Stimulated activated CD4-positive, alpha-beta T cell treated with anti-CD3 and anti-CD28 coated beads, Interleukin-12 subunit alpha, Interleukin-12 subunit beta, amount 100 ng/mL, for 24 hours (primary cell): ENCODE data around the gene CCNL2.

Source experiments
- DNase-seq, 2 experiments: peaks; one replicate each; pipeline ENCODE4 v3.0.0-alpha.2; 2020; ENCODE audit warnings: low read depth in 2 of 2

CCNL2 gene

DNA sequence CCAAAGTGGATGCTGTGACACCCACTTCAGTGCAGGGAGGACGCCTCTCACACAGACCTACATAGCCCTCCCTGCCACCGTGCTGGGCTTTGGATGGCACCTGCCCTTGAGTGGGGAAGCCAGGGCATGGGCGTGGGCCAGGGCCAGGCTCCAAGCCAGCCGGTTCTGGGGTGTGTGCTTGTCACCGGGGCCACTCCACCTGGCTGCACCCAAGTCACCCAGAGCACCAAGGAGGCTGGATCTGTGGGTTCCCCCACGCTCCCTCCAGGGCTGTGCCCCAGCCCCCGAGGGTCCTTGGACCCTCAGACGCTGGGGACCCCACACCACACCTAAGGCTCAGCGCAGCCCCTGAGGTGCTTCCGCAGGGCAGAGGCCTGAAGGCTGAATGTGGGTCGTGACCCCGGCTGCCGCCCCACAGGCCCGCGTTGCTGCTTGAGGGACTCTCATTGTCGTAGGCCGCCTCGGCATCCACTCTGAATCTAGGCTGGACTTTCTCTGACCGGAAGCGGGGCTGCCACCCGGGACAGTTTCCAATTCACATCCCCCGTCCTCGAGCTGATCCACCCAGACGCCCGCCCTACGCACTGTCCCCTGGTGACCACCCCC is 42.2 kb downstream of the CCNL2 start:
- DNase-seq = no peak

GRCh38 chr1:1356166-1356795 is 42.9 kb downstream of the CCNL2 start:
- no peak for DNase-seq

DNA sequence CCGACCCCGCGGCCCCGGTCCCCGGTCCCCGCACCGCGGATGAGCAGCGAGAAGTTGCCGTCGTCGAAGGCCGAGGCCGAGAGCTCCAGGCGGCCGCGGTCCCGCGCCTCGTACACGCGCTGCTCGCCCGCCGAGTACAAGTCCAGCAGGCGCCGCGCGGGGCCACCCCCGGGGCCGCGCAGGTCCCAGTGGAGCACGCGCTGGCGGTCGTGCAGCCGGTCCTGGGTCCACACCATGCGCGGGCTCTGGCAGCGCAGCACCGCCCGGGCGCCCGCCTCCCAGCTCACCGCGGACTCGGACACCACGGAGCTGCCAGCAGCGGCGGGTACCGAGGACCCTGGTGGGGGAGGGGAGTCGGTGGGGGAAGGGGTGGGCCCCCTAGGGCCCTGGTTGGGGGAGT is 43.7 kb downstream of the CCNL2 start:
- no peak for DNase-seq

DNA sequence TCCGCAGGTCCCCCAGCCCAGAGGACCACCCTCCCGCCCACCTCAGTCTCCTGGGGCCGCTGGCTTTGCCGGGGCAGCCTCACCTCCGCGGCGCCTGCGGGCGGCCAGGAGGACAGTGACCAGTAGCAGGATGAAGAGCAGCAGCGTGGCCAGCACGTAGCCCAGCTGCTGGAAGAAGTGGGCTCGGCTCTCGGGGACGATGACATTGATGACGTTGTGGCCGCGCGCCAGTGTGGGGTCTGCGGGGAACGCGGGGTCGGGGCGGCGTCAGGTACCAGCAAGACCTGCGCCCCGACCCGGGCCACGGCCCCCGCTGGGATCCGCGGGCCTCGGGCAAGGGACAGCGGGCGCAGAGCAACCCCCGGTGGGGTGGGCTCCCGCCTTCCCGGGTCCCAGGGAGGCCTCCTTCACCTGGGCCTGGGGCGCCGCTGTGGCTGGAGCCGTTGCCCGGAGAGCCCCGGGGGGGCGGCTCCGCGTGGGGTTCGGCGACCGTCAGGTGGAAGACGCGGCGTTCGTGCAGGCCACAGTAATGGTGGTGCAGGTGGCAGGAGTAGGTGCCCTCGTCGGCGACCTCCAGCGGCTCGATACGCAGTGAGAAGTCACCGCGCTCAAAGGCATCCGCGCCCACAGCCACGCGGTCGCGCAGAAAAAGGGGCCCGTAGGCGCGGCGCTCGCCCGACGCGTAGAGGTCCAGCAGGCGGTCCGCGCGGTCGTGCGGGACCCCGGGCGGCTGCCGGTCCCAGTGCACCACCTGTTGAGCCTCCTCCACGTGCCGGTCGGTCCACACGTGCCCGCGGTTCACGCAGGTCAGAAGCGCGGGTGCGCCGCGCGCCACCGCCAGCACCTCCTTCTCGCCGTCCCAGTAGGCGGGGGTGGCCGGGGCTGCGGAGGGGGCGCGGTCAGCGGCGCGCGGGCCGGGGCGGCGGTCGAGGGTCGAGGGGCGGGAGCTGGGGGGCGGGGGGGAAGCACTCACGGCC is 44.6 kb downstream of the CCNL2 start:
- DNase-seq = no peak

GRCh38 chr1:1353389-1354151 is 45.6 kb downstream of the CCNL2 start:
- DNase-seq = no peak

GRCh38 chr1:1352786-1353388 is 46.2 kb downstream of the CCNL2 start:
- DNase-seq = no peak

GRCh38 chr1:1351511-1352427 is 47.4 kb downstream of the CCNL2 start:
- no peak for DNase-seq

GRCh38 chr1:1349256-1350012 is 49.7 kb downstream of the CCNL2 start, which contains the start of gene DVL1:
TSS of gene DVL1 (minus strand) at chr1:1349418. CDS start at chr1:1349065, 353 bp downstream.
- peak; percentile 32 to 50 for DNase-seq

GRCh38 chr1:1348420-1349255 is 50.5 kb downstream of the CCNL2 start:
- DNase-seq = no peak

DNA sequence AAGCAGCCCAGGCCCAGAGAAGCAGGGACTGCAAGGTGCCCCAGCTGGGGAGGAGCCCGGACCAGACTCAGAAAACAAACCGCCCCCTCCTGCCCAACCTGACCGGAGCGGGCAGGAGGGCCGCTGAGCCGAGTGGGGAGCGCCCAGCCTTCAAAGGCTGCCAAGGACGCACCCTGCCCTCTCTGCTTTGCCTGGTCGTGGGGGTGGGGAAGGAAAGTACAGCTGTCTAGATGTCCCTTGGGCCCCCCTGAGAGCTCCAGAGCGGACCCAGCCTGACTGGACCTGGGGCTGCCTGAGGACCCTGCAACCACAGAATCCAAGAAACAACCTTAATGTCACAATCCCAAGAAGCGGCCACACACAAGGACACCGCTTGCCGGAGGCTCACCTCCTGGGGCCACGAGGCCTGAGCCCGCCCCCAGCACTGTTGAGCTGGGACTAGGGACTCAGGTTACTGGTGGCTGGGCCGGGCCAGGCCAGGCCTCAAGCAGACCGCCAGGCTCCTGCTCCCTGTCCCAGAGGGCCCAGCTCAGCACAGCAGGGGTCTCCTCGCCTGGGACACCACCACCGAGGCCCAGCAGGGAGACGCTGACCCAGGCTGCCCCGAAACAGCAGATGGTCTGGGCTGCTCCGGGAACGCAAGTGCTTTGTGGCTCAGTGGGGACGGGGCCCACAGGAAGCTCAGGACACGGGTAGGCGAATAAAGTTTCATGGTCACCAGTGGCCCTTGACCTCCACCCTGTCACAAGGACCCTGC is 51.3 kb downstream of the CCNL2 start:
- no peak for DNase-seq

DNA sequence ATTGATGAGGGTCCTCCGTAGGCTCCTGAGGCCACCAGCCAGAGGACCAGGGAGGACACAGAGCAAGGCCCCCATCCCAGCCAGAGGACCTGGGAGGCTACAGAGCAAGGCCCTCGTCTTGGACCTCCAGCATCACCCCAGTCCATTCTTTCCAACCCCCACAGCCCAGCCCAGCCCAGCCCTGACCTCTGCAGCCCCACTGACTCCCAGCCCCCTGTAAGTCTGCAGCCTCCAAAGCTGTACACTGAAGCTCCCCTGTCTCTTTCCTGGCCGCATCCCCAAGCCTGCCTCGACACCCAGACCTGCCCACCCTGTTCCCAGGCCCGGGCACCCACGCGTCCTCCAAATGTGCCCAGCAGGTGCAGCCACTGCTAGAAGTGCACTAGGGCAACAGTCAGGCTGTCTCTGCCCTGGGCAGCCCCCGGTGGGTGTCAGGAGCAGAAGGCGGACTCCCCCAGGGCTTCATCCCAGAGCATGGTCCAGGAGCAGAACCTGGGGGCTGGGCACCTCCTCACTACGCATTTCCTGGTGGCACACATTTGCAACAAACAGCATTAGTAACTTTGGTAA is 52.0 kb downstream of the CCNL2 start:
- no peak for DNase-seq

GRCh38 chr1:1346501-1346890 is 52.6 kb downstream of the CCNL2 start:
- no peak for DNase-seq

DNA sequence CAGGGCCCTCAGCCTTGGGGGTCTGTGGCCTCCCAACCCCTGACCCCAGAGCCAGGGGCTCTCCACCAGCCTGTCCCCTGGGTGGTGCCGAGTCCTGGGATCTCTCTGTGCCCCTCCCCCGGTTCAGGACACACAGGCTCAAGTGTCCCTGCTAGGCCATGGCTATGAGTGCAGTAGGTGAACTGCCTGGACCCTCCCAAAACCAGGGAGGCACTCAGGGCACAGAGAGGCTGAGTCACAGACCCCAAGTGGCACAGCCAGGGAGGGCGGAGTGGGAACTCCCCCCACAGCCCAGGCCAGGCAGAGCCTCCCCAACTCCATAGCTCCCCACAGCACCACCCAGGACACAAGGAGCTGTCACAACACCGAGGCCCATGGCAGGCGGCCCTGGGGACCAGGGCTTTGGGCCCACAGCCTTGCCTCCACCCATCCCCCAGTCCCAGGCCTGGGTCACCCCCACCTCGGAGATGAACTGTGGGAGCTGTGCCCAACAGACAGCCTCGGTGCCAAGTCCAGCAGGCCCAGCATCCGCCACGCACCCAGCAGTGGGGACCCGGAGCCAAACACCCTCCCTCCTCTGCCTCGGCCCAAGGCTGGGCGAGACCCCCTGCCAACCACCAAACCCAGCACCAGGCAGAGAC is 53.2 kb downstream of the CCNL2 start:
- no peak for DNase-seq

DNA sequence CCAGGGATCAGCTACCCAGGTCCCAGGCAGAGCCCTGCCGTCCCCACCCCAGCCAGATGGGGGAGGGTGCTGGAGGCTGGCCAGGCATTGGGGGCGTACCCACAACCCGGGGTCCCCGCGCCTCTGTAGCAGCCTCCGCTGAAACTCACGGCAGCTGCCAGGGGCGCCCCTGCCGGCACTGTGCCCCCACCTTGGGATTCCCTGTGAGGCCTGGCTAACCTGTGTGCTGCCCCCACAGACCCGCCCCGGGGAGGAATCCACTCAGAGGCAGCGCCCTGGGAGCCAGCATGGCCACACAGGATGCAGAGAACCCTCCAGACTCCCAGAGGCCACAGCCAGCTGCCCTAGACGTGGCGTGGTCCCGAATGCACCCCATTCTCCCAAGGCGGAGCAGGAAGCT is 53.8 kb downstream of the CCNL2 start:
- no peak for DNase-seq

GRCh38 chr1:1344655-1345361 is 54.3 kb downstream of the CCNL2 start:
- peak; percentile 29 to 49 for DNase-seq

- DNase-seq = no peak
Measured at GRCh38 chr1:1343811-1344421, 55.2 kb downstream of the CCNL2 start.
